ENCODE measurements around the gene WFS1. TPM values are rescaled to one million over a fixed set of nuclear protein-coding genes. Genes with fewer than 3 reads are reported as not detected.

Gene WFS1
- total and polyA plus RNA-seq, 2 of the 13 experiments (the other 11 are each of a cell fraction or from before 2014, with no cell fraction given), result 39.1 to 42.2 TPM

DNA sequence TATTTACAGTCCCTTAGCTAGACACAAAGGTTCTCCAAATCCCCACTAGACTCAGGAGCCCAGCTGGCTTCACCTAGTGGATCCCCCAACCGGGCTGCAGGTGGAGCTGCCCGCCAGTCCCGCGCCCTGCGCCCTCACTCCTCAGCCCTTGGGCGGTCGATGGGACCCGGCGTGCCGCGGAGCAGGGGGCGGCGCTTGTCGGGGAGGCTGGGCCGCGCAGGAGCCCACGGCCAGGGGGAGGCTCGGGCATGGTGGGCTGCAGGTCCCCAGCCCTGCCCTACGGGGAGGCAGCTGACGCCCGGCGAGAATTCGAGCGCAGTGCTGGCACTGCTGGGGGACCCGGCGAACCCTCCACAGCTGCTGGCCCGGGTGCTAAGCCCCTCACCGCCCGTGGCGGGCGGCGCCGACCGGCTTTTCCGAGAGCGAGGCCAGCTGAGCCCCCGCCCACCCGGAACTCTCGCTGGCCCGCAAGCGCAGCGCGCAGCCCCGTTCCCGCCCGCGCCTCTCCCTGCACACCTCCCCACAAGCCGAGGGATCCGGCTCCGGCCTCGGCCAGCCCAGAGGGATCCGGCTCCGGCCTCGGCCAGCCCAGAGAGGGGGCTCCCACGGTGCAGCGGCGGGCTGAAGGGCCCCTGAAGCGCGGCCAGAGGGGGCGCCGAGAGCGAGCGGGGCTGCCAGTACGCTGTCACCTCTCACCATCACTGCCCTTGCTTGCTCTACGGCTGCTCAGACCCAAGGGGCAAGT lies 39.4 kb downstream of the WFS1 start (continued):
- TF ChIP-seq, protein P1, sequence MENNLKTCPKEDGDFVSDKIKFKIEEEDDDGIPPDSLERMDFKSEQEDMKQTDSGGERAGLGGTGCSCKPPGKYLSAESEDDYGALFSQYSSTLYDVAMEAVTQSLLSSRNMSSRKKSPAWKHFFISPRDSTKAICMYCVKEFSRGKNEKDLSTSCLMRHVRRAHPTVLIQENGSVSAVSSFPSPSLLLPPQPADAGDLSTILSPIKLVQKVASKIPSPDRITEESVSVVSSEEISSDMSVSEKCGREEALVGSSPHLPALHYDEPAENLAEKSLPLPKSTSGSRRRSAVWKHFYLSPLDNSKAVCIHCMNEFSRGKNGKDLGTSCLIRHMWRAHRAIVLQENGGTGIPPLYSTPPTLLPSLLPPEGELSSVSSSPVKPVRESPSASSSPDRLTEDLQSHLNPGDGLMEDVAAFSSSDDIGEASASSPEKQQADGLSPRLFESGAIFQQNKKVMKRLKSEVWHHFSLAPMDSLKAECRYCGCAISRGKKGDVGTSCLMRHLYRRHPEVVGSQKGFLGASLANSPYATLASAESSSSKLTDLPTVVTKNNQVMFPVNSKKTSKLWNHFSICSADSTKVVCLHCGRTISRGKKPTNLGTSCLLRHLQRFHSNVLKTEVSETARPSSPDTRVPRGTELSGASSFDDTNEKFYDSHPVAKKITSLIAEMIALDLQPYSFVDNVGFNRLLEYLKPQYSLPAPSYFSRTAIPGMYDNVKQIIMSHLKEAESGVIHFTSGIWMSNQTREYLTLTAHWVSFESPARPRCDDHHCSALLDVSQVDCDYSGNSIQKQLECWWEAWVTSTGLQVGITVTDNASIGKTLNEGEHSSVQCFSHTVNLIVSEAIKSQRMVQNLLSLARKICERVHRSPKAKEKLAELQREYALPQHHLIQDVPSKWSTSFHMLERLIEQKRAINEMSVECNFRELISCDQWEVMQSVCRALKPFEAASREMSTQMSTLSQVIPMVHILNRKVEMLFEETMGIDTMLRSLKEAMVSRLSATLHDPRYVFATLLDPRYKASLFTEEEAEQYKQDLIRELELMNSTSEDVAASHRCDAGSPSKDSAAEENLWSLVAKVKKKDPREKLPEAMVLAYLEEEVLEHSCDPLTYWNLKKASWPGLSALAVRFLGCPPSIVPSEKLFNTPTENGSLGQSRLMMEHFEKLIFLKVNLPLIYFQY (CRISPR knock-in tag; IDR thresholded peaks at IDR 0.05; ENCODE audit: borderline replicate concordance), result peak; percentile 53; the same call in 1 of the 2 replicates
- TF ChIP-seq, protein P2, sequence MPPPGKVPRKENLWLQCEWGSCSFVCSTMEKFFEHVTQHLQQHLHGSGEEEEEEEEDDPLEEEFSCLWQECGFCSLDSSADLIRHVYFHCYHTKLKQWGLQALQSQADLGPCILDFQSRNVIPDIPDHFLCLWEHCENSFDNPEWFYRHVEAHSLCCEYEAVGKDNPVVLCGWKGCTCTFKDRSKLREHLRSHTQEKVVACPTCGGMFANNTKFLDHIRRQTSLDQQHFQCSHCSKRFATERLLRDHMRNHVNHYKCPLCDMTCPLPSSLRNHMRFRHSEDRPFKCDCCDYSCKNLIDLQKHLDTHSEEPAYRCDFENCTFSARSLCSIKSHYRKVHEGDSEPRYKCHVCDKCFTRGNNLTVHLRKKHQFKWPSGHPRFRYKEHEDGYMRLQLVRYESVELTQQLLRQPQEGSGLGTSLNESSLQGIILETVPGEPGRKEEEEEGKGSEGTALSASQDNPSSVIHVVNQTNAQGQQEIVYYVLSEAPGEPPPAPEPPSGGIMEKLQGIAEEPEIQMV (CRISPR knock-in tag; IDR thresholded peaks at IDR 0.05; ENCODE audit: low read depth), result no peak
- TF ChIP-seq SOX6 (IDR thresholded peaks at IDR 0.05) (no peak), SOX6 (CRISPR knock-in tag; IDR thresholded peaks at IDR 0.05) (0 out of 2 replicates have a peak, but pooled peaks have one; percentile 48), ZNF138 (CRISPR knock-in tag; IDR thresholded peaks at IDR 0.05; ENCODE audit: low read depth) (0 out of 2 replicates have a peak, but pooled peaks have one; percentile 24), SIN3A (IDR thresholded peaks at IDR 0.05; ENCODE audit: borderline replicate concordance, low read depth, low read length) (0 out of 2 replicates have a peak, but pooled peaks have one; percentile 24), TARDBP (CRISPR knock-in tag; IDR thresholded peaks at IDR 0.05) (peak; percentile 80), MED1 (CRISPR knock-in tag; IDR thresholded peaks at IDR 0.05) (peak; percentile 42), MED8 (CRISPR knock-in tag; IDR thresholded peaks at IDR 0.05; ENCODE audit: insufficient replicate concordance) (no peak), SALL1 (CRISPR knock-in tag; IDR thresholded peaks at IDR 0.05) (peak; percentile 69; the same call in 1 of the 2 replicates), GABPA (IDR thresholded peaks at IDR 0.05; ENCODE audit: low read depth, low read length) (no peak), GABPA (CRISPR knock-in tag; IDR thresholded peaks at IDR 0.05; ENCODE audit: low read depth) (no peak), ISL2 (CRISPR knock-in tag; IDR thresholded peaks at IDR 0.05) (0 out of 2 replicates have a peak, but pooled peaks have one; percentile 15), ZNF766 (CRISPR knock-in tag; IDR thresholded peaks at IDR 0.05; ENCODE audit: borderline replicate concordance) (peak; percentile 54; the same call in 1 of the 2 replicates), MTA1 (CRISPR knock-in tag; IDR thresholded peaks at IDR 0.05; ENCODE audit: borderline replicate concordance) (peak; percentile 76; the same call in 1 of the 2 replicates)
- TF ChIP-seq, protein P3, sequence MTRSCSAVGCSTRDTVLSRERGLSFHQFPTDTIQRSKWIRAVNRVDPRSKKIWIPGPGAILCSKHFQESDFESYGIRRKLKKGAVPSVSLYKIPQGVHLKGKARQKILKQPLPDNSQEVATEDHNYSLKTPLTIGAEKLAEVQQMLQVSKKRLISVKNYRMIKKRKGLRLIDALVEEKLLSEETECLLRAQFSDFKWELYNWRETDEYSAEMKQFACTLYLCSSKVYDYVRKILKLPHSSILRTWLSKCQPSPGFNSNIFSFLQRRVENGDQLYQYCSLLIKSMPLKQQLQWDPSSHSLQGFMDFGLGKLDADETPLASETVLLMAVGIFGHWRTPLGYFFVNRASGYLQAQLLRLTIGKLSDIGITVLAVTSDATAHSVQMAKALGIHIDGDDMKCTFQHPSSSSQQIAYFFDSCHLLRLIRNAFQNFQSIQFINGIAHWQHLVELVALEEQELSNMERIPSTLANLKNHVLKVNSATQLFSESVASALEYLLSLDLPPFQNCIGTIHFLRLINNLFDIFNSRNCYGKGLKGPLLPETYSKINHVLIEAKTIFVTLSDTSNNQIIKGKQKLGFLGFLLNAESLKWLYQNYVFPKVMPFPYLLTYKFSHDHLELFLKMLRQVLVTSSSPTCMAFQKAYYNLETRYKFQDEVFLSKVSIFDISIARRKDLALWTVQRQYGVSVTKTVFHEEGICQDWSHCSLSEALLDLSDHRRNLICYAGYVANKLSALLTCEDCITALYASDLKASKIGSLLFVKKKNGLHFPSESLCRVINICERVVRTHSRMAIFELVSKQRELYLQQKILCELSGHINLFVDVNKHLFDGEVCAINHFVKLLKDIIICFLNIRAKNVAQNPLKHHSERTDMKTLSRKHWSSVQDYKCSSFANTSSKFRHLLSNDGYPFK (CRISPR knock-in tag; IDR thresholded peaks at IDR 0.05; ENCODE audit: borderline replicate concordance), result peak; percentile 21; the same call in 1 of the 2 replicates
- TF ChIP-seq, protein P4, sequence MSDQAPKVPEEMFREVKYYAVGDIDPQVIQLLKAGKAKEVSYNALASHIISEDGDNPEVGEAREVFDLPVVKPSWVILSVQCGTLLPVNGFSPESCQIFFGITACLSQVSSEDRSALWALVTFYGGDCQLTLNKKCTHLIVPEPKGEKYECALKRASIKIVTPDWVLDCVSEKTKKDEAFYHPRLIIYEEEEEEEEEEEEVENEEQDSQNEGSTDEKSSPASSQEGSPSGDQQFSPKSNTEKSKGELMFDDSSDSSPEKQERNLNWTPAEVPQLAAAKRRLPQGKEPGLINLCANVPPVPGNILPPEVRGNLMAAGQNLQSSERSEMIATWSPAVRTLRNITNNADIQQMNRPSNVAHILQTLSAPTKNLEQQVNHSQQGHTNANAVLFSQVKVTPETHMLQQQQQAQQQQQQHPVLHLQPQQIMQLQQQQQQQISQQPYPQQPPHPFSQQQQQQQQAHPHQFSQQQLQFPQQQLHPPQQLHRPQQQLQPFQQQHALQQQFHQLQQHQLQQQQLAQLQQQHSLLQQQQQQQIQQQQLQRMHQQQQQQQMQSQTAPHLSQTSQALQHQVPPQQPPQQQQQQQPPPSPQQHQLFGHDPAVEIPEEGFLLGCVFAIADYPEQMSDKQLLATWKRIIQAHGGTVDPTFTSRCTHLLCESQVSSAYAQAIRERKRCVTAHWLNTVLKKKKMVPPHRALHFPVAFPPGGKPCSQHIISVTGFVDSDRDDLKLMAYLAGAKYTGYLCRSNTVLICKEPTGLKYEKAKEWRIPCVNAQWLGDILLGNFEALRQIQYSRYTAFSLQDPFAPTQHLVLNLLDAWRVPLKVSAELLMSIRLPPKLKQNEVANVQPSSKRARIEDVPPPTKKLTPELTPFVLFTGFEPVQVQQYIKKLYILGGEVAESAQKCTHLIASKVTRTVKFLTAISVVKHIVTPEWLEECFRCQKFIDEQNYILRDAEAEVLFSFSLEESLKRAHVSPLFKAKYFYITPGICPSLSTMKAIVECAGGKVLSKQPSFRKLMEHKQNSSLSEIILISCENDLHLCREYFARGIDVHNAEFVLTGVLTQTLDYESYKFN (CRISPR knock-in tag; conservative IDR thresholded peaks at IDR 0.05), result peak; percentile 31; the same call in 1 of the 2 replicates
